HepG2 (cell line): ENCODE data around the gene IL17RB. TPM values are rescaled to one million over a fixed set of nuclear protein-coding genes. Genes with fewer than 3 reads are reported as not detected.

ENCODE experiments used
- CBX5 ChIP-seq: sonication (generic); formaldehyde crosslinking; IDR thresholded peaks from 2 replicates; pipeline ENCODE4 v1.4.0; 2020; ENCODE audit warnings: missing genetic modification reagents, borderline replicate concordance
- CREB1 ChIP-seq, 2 experiments: fragments of 450-650 bp in 1 of 2; IDR thresholded peaks; 2 replicates each; pipeline ENCODE4 v1.6.1; 2016 to 2017; ENCODE audit warnings: control low read depth in 1 of 2, mild to moderate bottlenecking in 1 of 2, missing compliant biosample characterization in 1 of 2, missing genetic modification characterization in 1 of 2
- EP300 ChIP-seq, 3 experiments: sonication (generic) in 1 of 3; formaldehyde crosslinking in 1 of 3; IDR thresholded peaks; 2 replicates each; pipeline versions ENCODE4 v1.5.1 to v1.6.1; 2011 to 2020; ENCODE audit warnings: low read depth in 2 of 3, low read length in 2 of 3, borderline replicate concordance in 1 of 3, improper control_type of control experiment in 1 of 3, mild to moderate bottlenecking in 1 of 3, missing genetic modification reagents in 1 of 3, moderate library complexity in 1 of 3
- FOXP1 ChIP-seq, 2 experiments: fragments of 450-650 bp in 1 of 2; IDR thresholded peaks; 2 replicates each; pipeline ENCODE4 v1.6.1; 2017 to 2018; ENCODE audit warnings: antibody characterized with exemption in 1 of 2
- HIVEP1 ChIP-seq: sonication (generic); formaldehyde crosslinking; IDR thresholded peaks from 2 replicates; pipeline ENCODE4 v1.4.0; 2020; ENCODE audit warnings: mild to moderate bottlenecking, missing genetic modification reagents
- IKZF1 ChIP-seq: fragments of 450-650 bp; IDR thresholded peaks from 2 replicates; pipeline ENCODE4 v1.7.1; 2016
- JDP2 ChIP-seq: sonication (generic); formaldehyde crosslinking; IDR thresholded peaks from 2 replicates; pipeline ENCODE4 v1.8.1; 2022; ENCODE audit warnings: missing genetic modification reagents, borderline replicate concordance
- JUN ChIP-seq: sonication (generic); formaldehyde crosslinking; IDR thresholded peaks from 2 replicates; pipeline ENCODE4 v1.4.0; 2020; ENCODE audit warnings: mild to moderate bottlenecking, missing genetic modification reagents
- NR2F1 ChIP-seq, 2 experiments: fragments of 450-650 bp in 1 of 2; formaldehyde crosslinking in 1 of 2; IDR thresholded peaks; 2 replicates each; pipeline versions ENCODE4 v1.5.0 to v1.6.1; 2016 to 2020; ENCODE audit warnings: mild to moderate bottlenecking in 1 of 2, missing compliant biosample characterization in 1 of 2, missing genetic modification reagents in 1 of 2, moderate library complexity in 1 of 2
- RBAK ChIP-seq: sonication (generic); formaldehyde crosslinking; IDR thresholded peaks from 2 replicates; pipeline ENCODE4 v1.5.1; 2020; ENCODE audit warnings: mild to moderate bottlenecking, missing genetic modification reagents
- TCF7L2 ChIP-seq: IDR thresholded peaks from 2 replicates; pipeline ENCODE4 v1.6.1; 2011; ENCODE audit warnings: mild to moderate bottlenecking, low read depth, low read length, moderate library complexity
- ZBTB14 ChIP-seq: sonication (generic); formaldehyde crosslinking; IDR thresholded peaks from 2 replicates; pipeline ENCODE4 v1.4.0; 2020; ENCODE audit warnings: missing genetic modification reagents
- ZHX1 ChIP-seq: sonication (generic); formaldehyde crosslinking; IDR thresholded peaks from 2 replicates; pipeline ENCODE4 v1.8.1; 2022; ENCODE audit warnings: low read depth, mild to moderate bottlenecking, missing genetic modification reagents
- ZHX2 ChIP-seq, 2 experiments: sonication (generic) in 1 of 2; formaldehyde crosslinking in 1 of 2; IDR thresholded peaks; 2 replicates each; pipeline versions ENCODE4 v1.6.1 to v1.9.0; 2014 to 2022; ENCODE audit warnings: antibody characterized with exemption in 1 of 2, borderline replicate concordance in 1 of 2, inconsistent platforms in 1 of 2, low read depth in 1 of 2, missing genetic modification reagents in 1 of 2
- ZNF121 ChIP-seq: sonication (generic); formaldehyde crosslinking; IDR thresholded peaks from 2 replicates; pipeline ENCODE4 v1.5.0; 2020; ENCODE audit warnings: mild to moderate bottlenecking, missing genetic modification reagents
- ZNF20 ChIP-seq: sonication (generic); formaldehyde crosslinking; IDR thresholded peaks from 2 replicates; pipeline ENCODE4 v1.4.0; 2020; ENCODE audit warnings: mild to moderate bottlenecking, moderate library complexity, missing genetic modification reagents
- ZNF629 ChIP-seq: sonication (generic); formaldehyde crosslinking; conservative IDR thresholded peaks from 2 replicates; pipeline ENCODE4 v1.5.0; 2020; ENCODE audit warnings: missing genetic modification reagents
- ZNF720 ChIP-seq: sonication (generic); formaldehyde crosslinking; IDR thresholded peaks from 2 replicates; pipeline ENCODE4 v1.4.0; 2020; ENCODE audit warnings: missing genetic modification reagents
- ZNF816 ChIP-seq: sonication (generic); formaldehyde crosslinking; IDR thresholded peaks from 2 replicates; pipeline ENCODE4 v1.8.0; 2022; ENCODE audit warnings: missing genetic modification reagents, mild to moderate bottlenecking, borderline replicate concordance
- polyA plus RNA-seq, 8 experiments: library from polyadenylated mRNA; depleted of rRNA in 3 of 8; stranded (reverse) in 7 of 8; unstranded in 1 of 8; fragments of >200 nt; fragmentation: Illumina TruSeq in 4 of 8; extraction: Trizol in 4 of 8; gene quantifications; 2 replicates each; pipeline versions ENCODE4 v1.2.1 to v1.2.3, GENCODE V29; 2011 to 2016; ENCODE audit warnings: low read depth in 4 of 8, missing spikeins in 1 of 8, mixed read lengths in 1 of 8; ENCODE audit not compliant: insufficient read depth in 1 of 8
- total RNA-seq, 5 experiments: library from RNA; depleted of rRNA; stranded (reverse); fragments of >200 nt; fragmentation: Illumina TruSeq; extraction: Trizol; gene quantifications; 2 replicates each; pipeline ENCODE4 v1.2.3, GENCODE V29; 2016; ENCODE audit warnings: low read depth in 1 of 5

IL17RB gene
- total and polyA plus RNA-seq, 2 of the 13 experiments (the other 11 are each of a cell fraction or from before 2014, with no cell fraction given) = 130 to 190 TPM

- TF ChIP-seq ZHX1 (CRISPR knock-in tag) (no peak), HIVEP1 (CRISPR knock-in tag) (no peak), EP300 (IDR thresholded peaks at IDR 0.05; ENCODE audit: low read depth in 2 of 2, low read length in 2 of 2) (no peak), EP300 (CRISPR knock-in tag; IDR thresholded peaks at IDR 0.05; ENCODE audit: borderline replicate concordance) (no peak), RBAK (CRISPR knock-in tag) (no peak), ZBTB14 (CRISPR knock-in tag) (no peak), IKZF1 (no peak), ZNF629 (CRISPR knock-in tag) (peak; percentile 91), ZNF121 (CRISPR knock-in tag) (no peak), ZNF816 (CRISPR knock-in tag) (0 out of 2 replicates have a peak, but pooled peaks have one; percentile 27), JDP2 (CRISPR knock-in tag) (no peak), JUN (CRISPR knock-in tag) (no peak), FOXP1 (IDR thresholded peaks at IDR 0.05) (no peak), FOXP1 (CRISPR knock-in tag; IDR thresholded peaks at IDR 0.05) (no peak), ZHX2 (IDR thresholded peaks at IDR 0.05; ENCODE audit: low read depth) (no peak), ZHX2 (CRISPR knock-in tag; IDR thresholded peaks at IDR 0.05; ENCODE audit: borderline replicate concordance) (no peak), ZNF20 (CRISPR knock-in tag) (0 out of 2 replicates have a peak, but pooled peaks have one; percentile 42), NR2F1 (CRISPR knock-in tag; IDR thresholded peaks at IDR 0.05) (no peak), ZNF720 (CRISPR knock-in tag) (no peak), CREB1 (IDR thresholded peaks at IDR 0.05) (no peak), CREB1 (CRISPR knock-in tag; IDR thresholded peaks at IDR 0.05) (no peak), TCF7L2 (no peak), CBX5 (CRISPR knock-in tag) (no peak)
Measured at GRCh38 chr3:53845103-53845880, 1.1 kb upstream of the IL17RB start (continued).
